IMR-90 (cell line): ENCODE data around the gene NDUFC2. TPM values are rescaled to one million over a fixed set of nuclear protein-coding genes. Genes with fewer than 3 reads are reported as not detected.

Source experiments
- ATAC-seq: fragments of 200-7000 bp; cut with Tn5 transposase; 2 replicates; pipeline ENCODE4 v1.9.1; 2020; ENCODE audit warnings: low read depth, mild to moderate bottlenecking, moderate library complexity
- BruUV-seq: library from RNA; stranded (reverse); fragments of 400-500 nt; replicated peaks from 2 replicates; lab custom pipeline; 2021; lab: Mats Ljungman, UMichigan
- CTCF ChIA-PET: fragments of 300-600 bp; formaldehyde crosslinking; extraction: SDS; loops from one replicate; lab custom pipeline; 2021; ENCODE audit warnings: antibody characterized with exemption; lab: Yijun Ruan, JAX
- POLR2A ChIA-PET: fragments of 300-600 bp; sonication (Branson Sonifier 250); formaldehyde crosslinking; loops from one replicate; lab custom pipeline; 2022; ENCODE audit warnings: antibody characterized with exemption; ENCODE audit not compliant: unreplicated experiment; lab: Charles Lee
- DNase-seq: peaks from one replicate; pipeline ENCODE4 v3.0.0; 2013
- H2AFZ ChIP-seq: replicated peaks from 2 replicates; pipeline ENCODE3; 2013; ENCODE audit warnings: low read length, mild to moderate bottlenecking; ENCODE audit not compliant: poor library complexity
- H2AK5ac ChIP-seq: 2 replicates; pipeline ENCODE4 v1.6.1; 2013; ENCODE audit warnings: low read depth, low read length, inconsistent platforms
- H2AK9ac ChIP-seq: replicated peaks from 2 replicates; pipeline ENCODE3; 2013; ENCODE audit warnings: mild to moderate bottlenecking, low read depth, low read length, moderate library complexity; ENCODE audit not compliant: poor library complexity
- H2BK120ac ChIP-seq: 2 replicates; pipeline ENCODE4 v1.6.1; 2013; ENCODE audit warnings: low read depth, low read length, inconsistent platforms
- H2BK15ac ChIP-seq: 3 replicates; pipeline ENCODE4 v1.6.1; 2013; ENCODE audit warnings: low read depth, low read length, inconsistent platforms
- H2BK20ac ChIP-seq: 2 replicates; pipeline ENCODE4 v1.6.1; 2013; ENCODE audit warnings: low read depth, mild to moderate bottlenecking, inconsistent platforms, low read length, moderate library complexity
- H2BK5ac ChIP-seq: 2 replicates; pipeline ENCODE4 v1.6.1; 2013; ENCODE audit warnings: mild to moderate bottlenecking, low read depth, low read length, inconsistent platforms; ENCODE audit not compliant: poor library complexity, severe bottlenecking
- H3K14ac ChIP-seq: replicated peaks from 2 replicates; pipeline ENCODE4 v1.6.1; 2013; ENCODE audit warnings: low read depth, low read length, inconsistent platforms
- H3K18ac ChIP-seq: 2 replicates; pipeline ENCODE4 v1.6.1; 2013; ENCODE audit warnings: low read depth, low read length, control low read depth
- H3K23ac ChIP-seq: 2 replicates; pipeline ENCODE4 v1.6.1; 2013; ENCODE audit warnings: low read depth, low read length, inconsistent platforms
- H3K27ac ChIP-seq: 2 replicates; pipeline ENCODE4 v1.5.1; 2013; ENCODE audit warnings: mild to moderate bottlenecking, control low read depth, low read length; ENCODE audit not compliant: insufficient read depth
- H3K27me3 ChIP-seq: 2 replicates; pipeline ENCODE4 v1.6.1; 2013; ENCODE audit warnings: low read length; ENCODE audit not compliant: control insufficient read depth, insufficient read depth
- H3K36me3 ChIP-seq: 2 replicates; pipeline ENCODE4 v1.6.1; 2013; ENCODE audit warnings: low read length, mixed read lengths; ENCODE audit not compliant: control insufficient read depth, insufficient read depth
- H3K4ac ChIP-seq: 2 replicates; pipeline ENCODE4 v1.6.1; 2013; ENCODE audit warnings: low read depth, low read length, inconsistent platforms
- H3K4me1 ChIP-seq: 2 replicates; pipeline ENCODE4 v1.6.1; 2013; ENCODE audit warnings: low read length, mixed read lengths; ENCODE audit not compliant: control insufficient read depth, insufficient read depth
- H3K4me2 ChIP-seq: 2 replicates; pipeline ENCODE4 v1.6.1; 2013; ENCODE audit warnings: low read depth, mild to moderate bottlenecking, control low read depth, low read length, moderate library complexity
- H3K4me3 ChIP-seq: 2 replicates; pipeline ENCODE4 v1.5.1; 2013; ENCODE audit warnings: low read depth, mild to moderate bottlenecking, control low read depth, low read length, moderate library complexity; ENCODE audit not compliant: insufficient read depth
- H3K56ac ChIP-seq: 2 replicates; pipeline ENCODE4 v1.6.1; 2013; ENCODE audit warnings: low read length, inconsistent platforms; ENCODE audit not compliant: insufficient read depth; ENCODE audit errors: extremely low read depth
- H3K79me1 ChIP-seq, 2 experiments: 2 replicates each; pipeline ENCODE4 v1.6.1; 2013; ENCODE audit warnings: low read length in 2 of 2, inconsistent platforms in 1 of 2, low read depth in 1 of 2
- H3K9ac ChIP-seq: 2 replicates; pipeline ENCODE4 v1.6.1; 2013; ENCODE audit warnings: low read depth, low read length, control low read depth
- H3K9me1 ChIP-seq: 2 replicates; pipeline ENCODE4 v1.6.1; 2013; ENCODE audit warnings: low read length, inconsistent platforms; ENCODE audit not compliant: insufficient read depth
- H3K9me3 ChIP-seq: 2 replicates; pipeline ENCODE4 v1.6.1; 2013; ENCODE audit warnings: low read length; ENCODE audit not compliant: control insufficient read depth, insufficient read depth
- H4K20me1 ChIP-seq: 2 replicates; pipeline ENCODE4 v1.6.1; 2013; ENCODE audit warnings: low read length, inconsistent platforms; ENCODE audit not compliant: insufficient read depth
- H4K5ac ChIP-seq: 2 replicates; pipeline ENCODE4 v1.6.1; 2013; ENCODE audit warnings: mild to moderate bottlenecking, low read depth, low read length, control low read depth
- H4K8ac ChIP-seq, 2 experiments: 2 replicates each; pipeline ENCODE4 v1.6.1; 2013; ENCODE audit warnings: low read depth in 2 of 2, low read length in 2 of 2, control low read depth in 1 of 2, inconsistent platforms in 1 of 2
- H4K91ac ChIP-seq: 2 replicates; pipeline ENCODE4 v1.6.1; 2013; ENCODE audit warnings: low read depth, low read length, inconsistent platforms; ENCODE audit not compliant: insufficient read depth
- BHLHE40 ChIP-seq: fragments of 150-350 bp; IDR thresholded peaks from 2 replicates; pipeline ENCODE4 v1.6.1; 2016; ENCODE audit warnings: mild to moderate bottlenecking, low read depth, low read length
- CEBPB ChIP-seq: IDR thresholded peaks from 2 replicates; pipeline ENCODE4 v1.6.1; 2012; ENCODE audit warnings: low read depth, low read length, improper control_type of control experiment
- CHD1 ChIP-seq: IDR thresholded peaks from 2 replicates; pipeline ENCODE4 v1.6.1; 2012; ENCODE audit warnings: low read depth, low read length, improper control_type of control experiment
- CTCF ChIP-seq: conservative IDR thresholded peaks from 2 replicates; pipeline ENCODE4 v1.5.1; 2012; ENCODE audit warnings: mild to moderate bottlenecking, low read depth, low read length, improper control_type of control experiment
- ELK1 ChIP-seq: fragments of 150-350 bp; IDR thresholded peaks from 2 replicates; pipeline ENCODE4 v1.6.1; 2016; ENCODE audit warnings: low read depth, mild to moderate bottlenecking, low read length, moderate library complexity, borderline replicate concordance
- FOS ChIP-seq: fragments of 150-350 bp; IDR thresholded peaks from 2 replicates; pipeline ENCODE4 v1.6.1; 2016; ENCODE audit warnings: low read depth, low read length
- MAFK ChIP-seq: IDR thresholded peaks from 2 replicates; pipeline ENCODE4 v1.6.1; 2012; ENCODE audit warnings: low read depth, low read length, improper control_type of control experiment
- MAZ ChIP-seq: IDR thresholded peaks from 2 replicates; pipeline ENCODE4 v1.6.1; 2012; ENCODE audit warnings: low read depth, mild to moderate bottlenecking, low read length, improper control_type of control experiment, moderate library complexity, borderline replicate concordance
- MXI1 ChIP-seq: IDR thresholded peaks from 2 replicates; pipeline ENCODE4 v1.6.1; 2012; ENCODE audit warnings: low read depth, mild to moderate bottlenecking, low read length, moderate library complexity, borderline replicate concordance
- NFE2L2 ChIP-seq: fragments of 150-350 bp; IDR thresholded peaks from 2 replicates; pipeline ENCODE4 v1.6.1; 2016; ENCODE audit warnings: low read depth, mild to moderate bottlenecking, low read length
- POLR2A ChIP-seq: IDR thresholded peaks from 2 replicates; pipeline ENCODE4 v1.6.1; 2012; ENCODE audit warnings: mild to moderate bottlenecking, low read depth, low read length
- RAD21 ChIP-seq: IDR thresholded peaks from 2 replicates; pipeline ENCODE4 v1.6.1; 2012; ENCODE audit warnings: low read length, improper control_type of control experiment
- RCOR1 ChIP-seq: IDR thresholded peaks from 2 replicates; pipeline ENCODE4 v1.6.1; 2012; ENCODE audit warnings: mild to moderate bottlenecking, low read length, improper control_type of control experiment; ENCODE audit not compliant: insufficient replicate concordance
- RFX5 ChIP-seq: IDR thresholded peaks from 2 replicates; pipeline ENCODE4 v1.8.0; 2012; ENCODE audit warnings: low read depth, mild to moderate bottlenecking, low read length, moderate library complexity
- SMC3 ChIP-seq: fragments of 150-350 bp; IDR thresholded peaks from 2 replicates; pipeline ENCODE4 v1.6.1; 2016; ENCODE audit warnings: low read depth, mild to moderate bottlenecking, antibody characterized with exemption, low read length, moderate library complexity
- USF2 ChIP-seq: fragments of 150-350 bp; IDR thresholded peaks from 2 replicates; pipeline ENCODE4 v1.6.1; 2017; ENCODE audit warnings: mild to moderate bottlenecking, antibody characterized with exemption, low read length, low read depth
- WGBS, 2 experiments: methylation state at CpG; one replicate each; pipeline versions ENCODE4 v1.1.5 to v1.1.7; 2013; ENCODE audit warnings: missing lambda C conversion rate in 2 of 2; ENCODE audit not compliant: insufficient read length in 1 of 2; ENCODE audit errors: extremely low coverage in 2 of 2; 5-methylcytosine and 5-hydroxymethylcytosine counted together
- dilution Hi-C: fragments of 300-500 bp; cut with HindIII; formaldehyde crosslinking; loops from one replicate; pipeline ENCODE4 v1.14.3; 2018; ENCODE audit warnings: low sequenced_read_pairs; ENCODE audit not compliant: unreplicated experiment
- in situ Hi-C: fragments of 300-500 bp; cut with MboI; formaldehyde crosslinking; loops from 3 replicates; pipeline ENCODE4 v1.14.3; 2019; ENCODE audit warnings: low sequenced_read_pairs, inconsistent platforms, mixed read lengths
- intact Hi-C: fragments of 100-400 bp; cut with micrococcal nuclease; formaldehyde crosslinking; loops from 2 replicates; pipeline ENCODE4 v1.10.0; 2022
- polyA plus RNA-seq, 3 experiments: library from polyadenylated mRNA; depleted of rRNA; stranded (reverse); fragments of >200 nt; gene quantifications; 2 replicates each; pipeline ENCODE4 v1.2.3, GENCODE V29; 2012; ENCODE audit warnings: low replicate concordance in 1 of 3
- total RNA-seq: library from RNA; depleted of rRNA; stranded (reverse); fragments of >200 nt; gene quantifications from 2 replicates; pipeline ENCODE4 v1.2.3, GENCODE V29; 2012

NDUFC2 gene
- total and polyA plus RNA-seq, 2 of the 4 experiments (the other 2 are of a cell fraction): 146 to 340 TPM

GRCh38 chr11:78127403-78127802 lies 47.7 kb upstream of the NDUFC2 start:
- ChIA-PET CTCF (interaction anchor here (0.6 kb wide), 1 partner anchor 536 kb away, joined by 3 read pairs; no protein-coding TSS in a partner anchor), POLR2A (no interaction called here)
- no peak for ATAC-seq
- H2AK5ac ChIP-seq: no peak overlapping the region
- no peak overlapping the region for H3K27ac ChIP-seq
- H3K27me3 ChIP-seq: no peaks in the 10 kb centered on the region
- H3K23ac ChIP-seq: no peak overlapping the region
- H2AFZ ChIP-seq: no peak overlapping the region
- no peak overlapping the region for H3K14ac ChIP-seq
- no peaks in the 10 kb centered on the region for H3K9me3 ChIP-seq
- no peaks in the 10 kb centered on the region; the same call in 1 of the 2 replicates for H3K4me1 ChIP-seq
- H2BK120ac ChIP-seq: no peak overlapping the region
- H3K18ac ChIP-seq: no peak overlapping the region
- no peak overlapping the region for H3K4ac ChIP-seq
- peaks cover 4 to 17% of the 10 kb centered on the region in 2 experiments for H3K79me1 ChIP-seq
- H2BK15ac ChIP-seq: no peak overlapping the region
- in situ Hi-C loops: no loop called here
- intact Hi-C loops: no loop called here
- H3K9me1 ChIP-seq: peaks cover under 1% of the 10 kb centered on the region; the same call in 1 of the 2 replicates
- peaks cover 7% of the 10 kb centered on the region for H3K36me3 ChIP-seq
- H4K5ac ChIP-seq: no peak overlapping the region
- H3K9ac ChIP-seq: no peak overlapping the region
- no peak overlapping the region for H4K8ac ChIP-seq
- dilution Hi-C loops: no loop called here
- no CpG with 5 or more reads among the region's 3 CpGs for WGBS, 2 experiments
- H4K20me1 ChIP-seq: no peaks in the 10 kb centered on the region
- H4K91ac ChIP-seq: no peak overlapping the region
- TF ChIP-seq SMC3 (no peak), MAFK (no peak), POLR2A (no peak), CHD1 (no peak), FOS (no peak), CEBPB (no peak), NFE2L2 (no peak), MAZ (no peak), RCOR1 (no peak), ELK1 (no peak), BHLHE40 (no peak), RFX5 (no peak), RAD21 (no peak), CTCF (no peak), USF2 (no peak), MXI1 (no peak)
- no peak overlapping the region for H3K4me3 ChIP-seq
- no peak overlapping the region for H2BK20ac ChIP-seq
- no TSS peak for BruUV-seq
- H2AK9ac ChIP-seq: no peak overlapping the region
- no peak overlapping the region for H3K56ac ChIP-seq
- no peak for DNase-seq
- no peak overlapping the region for H2BK5ac ChIP-seq
- H3K4me2 ChIP-seq: no peak overlapping the region
